HCT116 (cell line): Measurements from ENCODE around the gene AKT3. TPM values are rescaled to one million over a fixed set of nuclear protein-coding genes. Genes with fewer than 3 reads are reported as not detected.

Source experiments
- ATAC-seq: fragments of 200-7000 bp; cut with Tn5 transposase; 2 replicates; pipeline ENCODE4 v1.9.1; 2020; ENCODE audit warnings: mild to moderate bottlenecking, moderate library complexity
- BruUV-seq: library from RNA; stranded (reverse); fragments of 400-500 nt; replicated peaks from 2 replicates; lab custom pipeline; 2021; lab: Mats Ljungman, UMichigan
- CTCF ChIA-PET: fragments of 300-600 bp; sonication (Branson Sonifier 250); formaldehyde crosslinking; loops from one replicate; lab custom pipeline; 2021; ENCODE audit warnings: antibody characterized with exemption; lab: Charles Lee
- POLR2A ChIA-PET: fragments of 300-600, 350-600 bp; sonication (Branson Sonifier 250); formaldehyde crosslinking; loops from one replicate; lab custom pipeline; 2021; ENCODE audit warnings: antibody characterized with exemption; lab: Charles Lee
- RAD21 ChIA-PET, 2 experiments: fragments of 300-600 bp; sonication (Branson Sonifier 250); formaldehyde crosslinking; loops; one replicate each; lab custom pipeline; 2023; ENCODE audit warnings: low total read pairs in 2 of 2; ENCODE audit not compliant: uncharacterized antibody in 2 of 2, unreplicated experiment in 2 of 2, low non-redundant PET in 1 of 2; lab: Charles Lee
- DNase-seq: peaks from one replicate; pipeline ENCODE4 v3.0.0-alpha.2; 2010; ENCODE audit warnings: low read depth, low spot score
- H2AFZ ChIP-seq: fragments of 200-600 bp; shearing (Covaris generic), sonication (generic); 2 replicates; pipeline ENCODE4 v1.6.1; 2017; ENCODE audit warnings: low read depth, mixed run types, mixed read lengths, antibody characterized with exemption, low read length; ENCODE audit not compliant: poor library complexity, severe bottlenecking
- H3K27ac ChIP-seq: 2 replicates; pipeline ENCODE4 v1.5.1; 2012; ENCODE audit warnings: low read depth, low read length
- H3K27me3 ChIP-seq: fragments of 200-600 bp; sonication (generic); 2 replicates; pipeline ENCODE4 v1.6.1; 2016; ENCODE audit warnings: mixed run types, low read length, mixed read lengths; ENCODE audit not compliant: insufficient read depth
- H3K36me3 ChIP-seq, 2 experiments: fragments of 200-500 bp in 1 of 2; fragments of 200-600 bp in 1 of 2; sonication (Bioruptor generic) in 1 of 2; sonication (generic) in 1 of 2; 2 replicates each; pipeline versions ENCODE4 v1.5.1 to v1.6.1; 2014 to 2016; ENCODE audit warnings: low read length in 2 of 2, inconsistent platforms in 1 of 2, mixed read lengths in 1 of 2, mixed run types in 1 of 2; ENCODE audit not compliant: insufficient read depth in 2 of 2, control insufficient read depth in 1 of 2
- H3K4me1 ChIP-seq, 2 experiments: fragments of 200-600 bp in 1 of 2; sonication (generic) in 1 of 2; 2 replicates each; pipeline versions ENCODE4 v1.5.1 to v1.6.1; 2012 to 2017; ENCODE audit warnings: low read length in 2 of 2, inconsistent platforms in 1 of 2, mild to moderate bottlenecking in 1 of 2, mixed read lengths in 1 of 2, mixed run types in 1 of 2, moderate library complexity in 1 of 2; ENCODE audit not compliant: insufficient read depth in 2 of 2, control insufficient read depth in 1 of 2
- H3K4me2 ChIP-seq: fragments of 200-600 bp; sonication (generic); 2 replicates; pipeline ENCODE4 v1.6.1; 2017; ENCODE audit warnings: mixed run types, low read length, mixed read lengths
- H3K4me3 ChIP-seq, 2 experiments: fragments of 200-600 bp in 1 of 2; sonication (generic) in 1 of 2; replicated peaks in 1 of 2; 2 replicates each; pipeline ENCODE4 v1.5.1; 2011 to 2016; ENCODE audit warnings: low read length in 2 of 2, control low read depth in 1 of 2, low read depth in 1 of 2, mild to moderate bottlenecking in 1 of 2, mixed read lengths in 1 of 2, mixed run types in 1 of 2
- H3K79me2 ChIP-seq: fragments of 200-600 bp; sonication (generic); 2 replicates; pipeline ENCODE4 v1.6.1; 2017; ENCODE audit warnings: mild to moderate bottlenecking, mixed run types, low read length, moderate library complexity, mixed read lengths; ENCODE audit not compliant: insufficient read depth
- H3K9ac ChIP-seq: fragments of 200-600 bp; sonication (generic); 2 replicates; pipeline ENCODE4 v1.6.1; 2016; ENCODE audit warnings: low read length, mixed read lengths
- H3K9me2 ChIP-seq: fragments of 200-600 bp; sonication (generic), shearing (Covaris generic); 2 replicates; pipeline ENCODE4 v1.6.1; 2017; ENCODE audit warnings: mixed run types, mild to moderate bottlenecking, moderate library complexity; ENCODE audit not compliant: insufficient read depth
- H3K9me3 ChIP-seq, 2 experiments: fragments of 200-500 bp in 1 of 2; fragments of 200-600 bp in 1 of 2; sonication (Bioruptor generic) in 1 of 2; sonication (generic) in 1 of 2; 2 replicates each; pipeline ENCODE4 v1.6.1; 2014 to 2017; ENCODE audit warnings: low read length in 2 of 2, mixed read lengths in 2 of 2, inconsistent platforms in 1 of 2, low read depth in 1 of 2, mild to moderate bottlenecking in 1 of 2, mixed run types in 1 of 2, moderate library complexity in 1 of 2; ENCODE audit not compliant: control insufficient read depth in 1 of 2, insufficient read depth in 1 of 2
- H4K20me1 ChIP-seq: fragments of 200-600 bp; sonication (generic), shearing (Covaris generic); 2 replicates; pipeline ENCODE4 v1.6.1; 2017; ENCODE audit warnings: mixed run types, mild to moderate bottlenecking, moderate library complexity; ENCODE audit not compliant: insufficient read depth
- ATF3 ChIP-seq: IDR thresholded peaks from 2 replicates; pipeline ENCODE4 v1.6.1; 2012
- CBX3 ChIP-seq: IDR thresholded peaks from 2 replicates; pipeline ENCODE4 v1.6.1; 2012; ENCODE audit warnings: low read depth
- CEBPB ChIP-seq: IDR thresholded peaks from 2 replicates; pipeline ENCODE4 v1.6.1; 2012; ENCODE audit warnings: low read depth
- CTCF ChIP-seq, 3 experiments: fragments of 200-600 bp in 1 of 3; sonication (generic) in 1 of 3; IDR thresholded peaks in 2 of 3; conservative IDR thresholded peaks in 1 of 3; 2 replicates each; pipeline ENCODE4 v1.5.1; 2012 to 2017; ENCODE audit warnings: low read depth in 2 of 3, low read length in 2 of 3, antibody characterized with exemption in 1 of 3, borderline replicate concordance in 1 of 3, control low read depth in 1 of 3, mild to moderate bottlenecking in 1 of 3, mixed read lengths in 1 of 3, mixed run types in 1 of 3, moderate library complexity in 1 of 3; ENCODE audit not compliant: insufficient read depth in 1 of 3
- EGR1 ChIP-seq: IDR thresholded peaks from 2 replicates; pipeline ENCODE4 v1.6.1; 2012; ENCODE audit warnings: low read depth
- ELF1 ChIP-seq: IDR thresholded peaks from 2 replicates; pipeline ENCODE4 v1.6.1; 2012; ENCODE audit warnings: low read depth, borderline replicate concordance
- EZH2phosphoT487 ChIP-seq: fragments of 200-600 bp; IDR thresholded peaks from 2 replicates; pipeline ENCODE4 v1.6.1; 2018; ENCODE audit warnings: antibody characterized with exemption, borderline replicate concordance
- FOSL1 ChIP-seq: IDR thresholded peaks from 2 replicates; pipeline ENCODE4 v1.6.1; 2012; ENCODE audit warnings: low read depth
- JUND ChIP-seq: IDR thresholded peaks from 2 replicates; pipeline ENCODE4 v1.6.1; 2012
- MAX ChIP-seq: IDR thresholded peaks from 2 replicates; pipeline ENCODE4 v1.6.1; 2012
- POLR2A ChIP-seq: IDR thresholded peaks from 2 replicates; pipeline ENCODE4 v1.7.0; 2011; ENCODE audit warnings: borderline replicate concordance; ENCODE audit not compliant: insufficient read depth, insufficient read length; ENCODE audit errors: extremely low read depth
- POLR2AphosphoS5 ChIP-seq: IDR thresholded peaks from 2 replicates; pipeline ENCODE4 v1.6.1; 2011; ENCODE audit warnings: mild to moderate bottlenecking, low read depth, low read length, moderate library complexity
- RAD21 ChIP-seq: IDR thresholded peaks from 2 replicates; pipeline ENCODE4 v1.6.1; 2012; ENCODE audit warnings: low read depth, mild to moderate bottlenecking
- REST ChIP-seq: IDR thresholded peaks from 2 replicates; pipeline ENCODE4 v1.6.1; 2012; ENCODE audit warnings: low read depth
- SIN3A ChIP-seq: IDR thresholded peaks from 2 replicates; pipeline ENCODE4 v1.6.1; 2012; ENCODE audit warnings: low read depth
- SRF ChIP-seq: IDR thresholded peaks from 2 replicates; pipeline ENCODE4 v1.6.1; 2012; ENCODE audit warnings: low read depth
- YY1 ChIP-seq: IDR thresholded peaks from 2 replicates; pipeline ENCODE4 v1.6.1; 2011; ENCODE audit warnings: low read length, low read depth, moderate library complexity, mild to moderate bottlenecking; ENCODE audit not compliant: insufficient replicate concordance; ENCODE audit errors: extremely low read depth
- ZBTB33 ChIP-seq: IDR thresholded peaks from 2 replicates; pipeline ENCODE4 v1.6.1; 2011; ENCODE audit warnings: mild to moderate bottlenecking, low read length, moderate library complexity; ENCODE audit not compliant: insufficient replicate concordance; ENCODE audit errors: extremely low read depth
- ZFX ChIP-seq: fragments of 450-650 bp; IDR thresholded peaks from 2 replicates; pipeline ENCODE4 v1.6.1; 2017
- ZNF274 ChIP-seq: fragments of 200-500 bp; sonication (Bioruptor generic); IDR thresholded peaks from 2 replicates; pipeline ENCODE4 v1.6.1; 2014; ENCODE audit warnings: mild to moderate bottlenecking, low read depth, low read length, inconsistent platforms
- intact Hi-C: fragments of 100-400 bp; cut with micrococcal nuclease; formaldehyde crosslinking; loops from 2 replicates; pipeline ENCODE4 v1.10.0; 2022
- total RNA-seq: library from RNA; stranded (reverse); gene quantifications from one replicate; pipeline ENCODE4 v1.2.1, GENCODE V29; 2021; ENCODE audit not compliant: unreplicated experiment

Gene AKT3
- total RNA-seq, 1 experiment from 2014 or later: 0.49 TPM

GRCh38 chr1:243601720-243602119, 248.3 kb downstream of the AKT3 start:
- H3K4me3 ChIP-seq: no peak overlapping the region
- RAD21 ChIA-PET: no interaction called here
- intact Hi-C loops: no loop called here
- no peaks in the 10 kb centered on the region for H3K27me3 ChIP-seq
- no peak overlapping the region for H3K9ac ChIP-seq
- H3K4me1 ChIP-seq: no peaks in the 10 kb centered on the region
- H3K79me2 ChIP-seq: no peaks in the 10 kb centered on the region
- no peaks in the 10 kb centered on the region for H3K9me2 ChIP-seq
- no peak overlapping the region for H2AFZ ChIP-seq
- no peaks in the 10 kb centered on the region for H4K20me1 ChIP-seq
- H3K36me3 ChIP-seq: no peaks in the 10 kb centered on the region
- no peak for DNase-seq
- no peak overlapping the region for H3K27ac ChIP-seq
- POLR2A ChIA-PET: no interaction called here
- no peaks in the 10 kb centered on the region for H3K9me3 ChIP-seq
- CTCF ChIA-PET: no interaction called here
- no peak for ATAC-seq
- no TSS peak for BruUV-seq
- no peak overlapping the region for H3K4me2 ChIP-seq
- no peak for TF ChIP-seq EGR1
- no peak for TF ChIP-seq MAX
- TF ChIP-seq ZFX: no peak
- no peak for TF ChIP-seq CEBPB
- no peak for TF ChIP-seq SRF
- no peak for TF ChIP-seq JUND
- TF ChIP-seq RAD21: no peak
- no peak for TF ChIP-seq EZH2phosphoT487
- no peak for TF ChIP-seq ZNF274
- no peak for TF ChIP-seq CTCF (IDR thresholded peaks at IDR 0.05 in 2 of 3, conservative IDR thresholded peaks at IDR 0.05 in 1 of 3; ENCODE audit: borderline replicate concordance in 1 of 3, insufficient read depth in 1 of 3, low read depth in 2 of 3, low read length in 2 of 3)
- no peak for TF ChIP-seq YY1
- TF ChIP-seq ELF1: no peak
- no peak for TF ChIP-seq CBX3
- TF ChIP-seq ATF3: no peak
- TF ChIP-seq FOSL1: no peak
- TF ChIP-seq ZBTB33: no peak
- TF ChIP-seq SIN3A: no peak
- TF ChIP-seq POLR2AphosphoS5: no peak
- TF ChIP-seq POLR2A: no peak
- TF ChIP-seq REST: no peak
- TF ChIP-seq, all 23 proteins: peak for 0
